ENCODE measurements around the gene CDKN2B-AS1. TPM values are rescaled to one million over a fixed set of nuclear protein-coding genes. Genes with fewer than 3 reads are reported as not detected.

Gene CDKN2B-AS1
- total RNA-seq, 1 experiment from 2014 or later, result not detected

DNA sequence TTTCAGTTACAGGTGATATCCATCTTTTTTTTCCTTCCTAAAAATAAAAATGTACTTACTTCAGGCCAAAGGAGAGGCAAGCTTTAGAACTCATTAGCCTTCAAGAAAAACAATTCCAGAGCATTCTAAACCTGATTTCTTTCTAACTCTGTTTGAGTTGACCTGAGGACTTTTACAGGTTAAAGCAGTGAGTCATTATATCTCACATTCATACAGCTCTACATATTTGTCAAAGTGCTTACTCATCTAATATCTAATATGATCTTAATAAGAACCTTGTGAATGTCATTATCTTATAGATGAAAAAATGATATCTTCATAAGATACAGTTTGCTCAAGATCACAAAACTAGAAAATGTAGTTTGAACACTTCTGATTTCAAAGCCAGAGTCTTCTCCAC is 163.7 kb downstream of the CDKN2B-AS1 start:
- H3K18ac ChIP-seq (ENCODE audit: insufficient read length, low read depth, low read length), result no peak overlapping the region
- Mint-ChIP-seq H3K27me3 (ENCODE audit: low read depth) (no peaks in the 10 kb centered on the region), H3K9me3 (no peaks in the 10 kb centered on the region), H3K4me1 (no peaks in the 10 kb centered on the region), H3K4me3 (no peak overlapping the region), H3K36me3 (ENCODE audit: insufficient read depth in 1 of 3, low read depth in 3 of 3) (no peaks in the 10 kb centered on the region), H3K27ac (no peak overlapping the region; a peak in 1 of 7 replicates)
- H3T11ph ChIP-seq (ENCODE audit: low read length), result no peak overlapping the region
- no peak overlapping the region for H2AK5ac ChIP-seq (ENCODE audit: insufficient read length, low read length)
- H3K79me2 ChIP-seq (ENCODE audit: insufficient read depth, low read length), result no peaks in the 10 kb centered on the region
- H3K23me2 ChIP-seq (ENCODE audit: insufficient read length, low read depth, low read length, poor library complexity, severe bottlenecking), result no peaks in the 10 kb centered on the region
- no peak for DNase-seq
- H2BK5ac ChIP-seq (ENCODE audit: insufficient read length, low read length), result no peak overlapping the region
- H4K91ac ChIP-seq (ENCODE audit: insufficient read length, low read depth, low read length), result no peak overlapping the region
- no peak overlapping the region for H3K14ac ChIP-seq (ENCODE audit: insufficient read depth, low read length)
- no peak overlapping the region for H3K23ac ChIP-seq (ENCODE audit: insufficient read length, low read depth, low read length)
- no peaks in the 10 kb centered on the region for H3K4me1 ChIP-seq (ENCODE audit: insufficient read depth, low read length)
- no peak overlapping the region for H2BK15ac ChIP-seq (ENCODE audit: low read depth, low read length)
- no peaks in the 10 kb centered on the region for H3K79me1 ChIP-seq (ENCODE audit: insufficient read depth, low read depth, low read length, poor library complexity, severe bottlenecking)
- H4K8ac ChIP-seq (replicated peaks; ENCODE audit: insufficient read length, low read depth, low read length), result no peak overlapping the region
- H3K56ac ChIP-seq (ENCODE audit: insufficient read length, low read depth, low read length), result no peak overlapping the region
- H3K4ac ChIP-seq (ENCODE audit: low read depth, low read length), result no peak overlapping the region
- no peaks in the 10 kb centered on the region for H4K20me1 ChIP-seq (ENCODE audit: control insufficient read depth, insufficient read depth, insufficient read length)
- H2AFZ ChIP-seq (ENCODE audit: low read length), result no peak overlapping the region
- H4K5ac ChIP-seq (ENCODE audit: insufficient read length, low read depth, low read length), result no peak overlapping the region
- no peak overlapping the region for H2BK12ac ChIP-seq (ENCODE audit: insufficient read length, low read depth, low read length)
- no peak overlapping the region for H2BK20ac ChIP-seq (ENCODE audit: low read depth, low read length, poor library complexity, severe bottlenecking)
- no peak overlapping the region for H2BK120ac ChIP-seq (ENCODE audit: low read depth, low read length, poor library complexity, severe bottlenecking)
- H3K27ac ChIP-seq (ENCODE audit: insufficient read length, low read depth, low read length), result no peak overlapping the region
- H3K9ac ChIP-seq (ENCODE audit: extremely low read depth, insufficient read length, low read length), result no peak overlapping the region
- no peak overlapping the region for H3K4me2 ChIP-seq (ENCODE audit: insufficient read depth, insufficient read length, low read length)
- TF ChIP-seq, protein P1, sequence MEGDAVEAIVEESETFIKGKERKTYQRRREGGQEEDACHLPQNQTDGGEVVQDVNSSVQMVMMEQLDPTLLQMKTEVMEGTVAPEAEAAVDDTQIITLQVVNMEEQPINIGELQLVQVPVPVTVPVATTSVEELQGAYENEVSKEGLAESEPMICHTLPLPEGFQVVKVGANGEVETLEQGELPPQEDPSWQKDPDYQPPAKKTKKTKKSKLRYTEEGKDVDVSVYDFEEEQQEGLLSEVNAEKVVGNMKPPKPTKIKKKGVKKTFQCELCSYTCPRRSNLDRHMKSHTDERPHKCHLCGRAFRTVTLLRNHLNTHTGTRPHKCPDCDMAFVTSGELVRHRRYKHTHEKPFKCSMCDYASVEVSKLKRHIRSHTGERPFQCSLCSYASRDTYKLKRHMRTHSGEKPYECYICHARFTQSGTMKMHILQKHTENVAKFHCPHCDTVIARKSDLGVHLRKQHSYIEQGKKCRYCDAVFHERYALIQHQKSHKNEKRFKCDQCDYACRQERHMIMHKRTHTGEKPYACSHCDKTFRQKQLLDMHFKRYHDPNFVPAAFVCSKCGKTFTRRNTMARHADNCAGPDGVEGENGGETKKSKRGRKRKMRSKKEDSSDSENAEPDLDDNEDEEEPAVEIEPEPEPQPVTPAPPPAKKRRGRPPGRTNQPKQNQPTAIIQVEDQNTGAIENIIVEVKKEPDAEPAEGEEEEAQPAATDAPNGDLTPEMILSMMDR (conservative IDR thresholded peaks at IDR 0.05), result no peak
- H3K9me3 ChIP-seq (ENCODE audit: control insufficient read depth, low read depth, low read length), result no peaks in the 10 kb centered on the region
- no peaks in the 10 kb centered on the region for H3K27me3 ChIP-seq (ENCODE audit: insufficient read depth, low read length)

Data from H9 (cell line).